Measurements from ENCODE around the gene SCYGR4. TPM values are rescaled to one million over a fixed set of nuclear protein-coding genes. Genes with fewer than 3 reads are reported as not detected.
"Not testable (repeated sequence)": the region's sequence is repeated elsewhere in the genome, so short reads cannot be mapped to it uniquely, and the experiment has no call there.

The SCYGR4 gene, protein sequence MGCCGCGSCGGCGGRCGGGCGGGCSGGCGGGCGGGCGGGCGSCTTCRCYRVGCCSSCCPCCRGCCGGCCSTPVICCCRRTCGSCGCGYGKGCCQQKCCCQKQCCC
- not detected in 2 replicates for total RNA-seq (2014; rRNA removed; shearing (Covaris generic))

GRCh38 chr2:227617316-227618230 is at the start of gene SCYGR4:
Gene SCYGR4 (plus strand): TSS chr2:227617498. CDS start chr2:227617498, 0 bp downstream.
- DNase-seq (ENCODE audit: low read depth): no peak

- no peak for DNase-seq (ENCODE audit: low read depth)
Measured at GRCh38 chr2:227568852-227569169, 48.5 kb upstream of the SCYGR4 start.

DNA sequence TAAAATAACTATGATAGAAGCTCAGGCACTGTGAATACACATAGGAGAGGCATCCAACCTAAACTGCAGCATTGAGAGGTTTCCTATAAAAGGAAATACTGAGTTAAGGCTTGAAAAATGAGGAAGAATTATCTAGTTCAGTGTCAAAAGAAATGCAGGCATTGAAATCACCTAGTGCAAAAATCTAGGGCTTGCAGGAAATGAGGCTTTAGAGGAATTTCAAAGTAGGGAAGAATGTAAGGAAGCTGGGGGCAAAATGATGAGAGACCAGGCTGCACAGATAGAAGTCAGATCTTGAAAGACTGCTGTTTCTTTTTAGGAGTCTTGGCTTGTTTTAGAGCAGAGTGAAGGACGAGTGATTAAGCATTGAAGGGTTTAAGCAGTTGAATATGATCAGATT is 46.7 kb upstream of the SCYGR4 start:
- no peak for DNase-seq (ENCODE audit: low read depth)

DNA sequence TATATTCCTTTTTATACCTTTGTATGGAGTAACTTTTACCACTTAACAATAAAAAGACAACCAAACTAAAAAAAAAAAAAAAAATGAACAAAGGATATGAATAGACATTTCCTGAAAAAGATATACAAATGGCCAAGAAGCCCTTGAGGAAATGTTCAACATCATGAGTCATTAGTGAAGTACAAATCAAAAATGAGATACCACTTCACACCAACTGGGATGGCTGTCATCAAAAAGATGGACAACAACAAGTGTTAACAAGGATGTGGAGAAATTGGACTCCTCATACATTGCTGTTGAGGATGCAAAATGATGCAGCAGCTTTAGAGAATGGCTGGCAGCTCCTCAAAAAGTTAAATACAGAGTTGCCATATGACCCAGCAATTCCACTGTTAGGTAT is 41.2 kb upstream of the SCYGR4 start:
- DNase-seq (ENCODE audit: low read depth): no peak

DNA sequence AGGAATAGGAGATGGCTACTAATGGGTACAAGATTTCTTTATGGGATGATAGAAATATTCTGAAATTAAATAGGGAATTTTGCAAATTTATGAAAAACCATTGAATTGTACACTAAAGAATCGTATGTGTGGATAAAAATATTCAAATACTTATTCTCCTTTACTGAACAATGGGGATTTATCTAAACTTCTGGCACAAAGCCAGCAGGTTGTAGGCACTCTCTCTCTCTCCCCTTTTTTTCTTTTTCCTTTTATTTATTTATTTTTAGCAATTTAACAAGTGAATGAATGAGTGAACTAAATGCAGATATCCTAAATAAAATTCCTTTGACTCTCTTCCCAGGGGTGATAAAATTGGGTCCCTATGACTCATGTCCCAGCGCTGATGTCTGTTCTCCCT is 40.5 kb upstream of the SCYGR4 start:
- no peak for DNase-seq (ENCODE audit: low read depth)

DNA sequence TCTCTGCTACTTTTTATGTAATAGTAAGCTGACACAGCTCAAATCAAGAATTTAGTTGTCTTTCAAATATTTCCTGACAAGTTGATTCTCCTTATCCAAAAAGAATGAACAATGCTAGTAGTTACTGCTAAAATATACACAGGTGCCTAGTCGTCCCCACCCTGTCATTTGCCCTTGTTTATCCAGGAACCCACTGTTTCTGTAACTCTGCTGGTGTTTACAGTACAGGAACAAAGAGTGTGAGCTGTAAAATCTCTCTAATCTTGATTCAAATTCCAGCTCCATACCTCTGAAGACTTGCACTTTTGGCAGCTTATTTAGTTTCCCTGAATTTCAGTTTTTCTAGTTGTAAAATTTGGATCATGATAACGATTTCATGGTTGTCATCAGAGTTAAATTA is 39.7 kb upstream of the SCYGR4 start:
- DNase-seq (ENCODE audit: low read depth): no peak

DNA sequence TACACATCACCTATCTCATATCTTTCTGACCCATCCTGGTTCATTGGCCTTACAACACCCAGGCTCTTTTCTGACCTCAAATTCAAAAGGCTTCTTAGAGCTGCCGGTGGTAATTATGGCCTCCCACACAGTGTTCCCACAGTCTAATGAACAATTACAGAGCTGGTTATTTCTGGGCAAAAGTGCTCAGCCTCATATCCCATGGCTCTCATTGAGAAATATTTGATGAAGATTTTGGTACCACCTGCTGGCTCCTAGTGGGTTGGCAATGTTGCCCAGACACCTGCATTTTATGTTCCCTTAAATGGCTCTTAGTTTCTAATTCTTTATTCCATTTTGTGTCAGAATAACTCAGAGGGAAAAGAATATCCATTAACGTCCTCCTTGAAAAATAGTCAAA is 38.7 kb upstream of the SCYGR4 start:
- DNase-seq (ENCODE audit: low read depth): peak; percentile 5

DNA sequence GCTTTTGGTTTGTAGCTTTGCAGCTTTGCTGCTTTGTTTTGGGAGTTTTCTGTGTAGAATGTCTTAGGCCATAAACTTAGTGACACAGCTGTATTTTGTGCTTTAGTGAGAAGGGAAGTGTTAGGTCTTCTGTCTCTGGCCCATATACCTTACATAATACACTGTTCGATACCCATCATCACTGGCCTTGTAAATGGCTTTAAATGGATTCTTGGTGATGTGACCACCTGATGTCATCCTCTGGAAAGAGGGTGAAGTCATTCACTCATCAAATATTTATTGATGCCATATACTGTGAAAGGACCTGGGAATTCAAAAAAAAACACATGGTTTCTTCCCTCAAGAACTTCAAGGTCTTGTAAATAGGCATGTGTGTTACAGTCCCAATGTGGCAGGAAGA is 37.5 kb upstream of the SCYGR4 start:
- no peak for DNase-seq (ENCODE audit: low read depth)

DNA sequence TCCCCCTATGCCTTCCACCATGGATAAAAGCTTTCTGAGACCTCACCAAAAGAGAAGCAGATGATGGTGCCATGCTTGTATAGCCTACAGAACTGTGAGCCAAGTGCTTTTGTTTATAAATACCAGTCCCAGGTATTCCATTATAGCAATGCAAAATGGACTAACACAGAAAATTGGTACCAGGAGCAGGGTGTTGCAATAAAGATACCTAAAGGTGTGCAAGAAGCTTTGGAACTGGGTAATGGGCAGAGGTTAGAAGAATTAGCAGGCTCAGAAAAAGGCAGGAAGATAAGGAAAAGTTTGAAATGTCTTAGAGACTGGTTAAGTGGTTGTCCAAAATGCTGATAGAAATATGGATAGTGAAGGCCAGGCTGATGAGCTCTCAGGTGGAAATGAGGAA is 34.9 kb upstream of the SCYGR4 start:
- no peak for DNase-seq (ENCODE audit: low read depth)

DNA sequence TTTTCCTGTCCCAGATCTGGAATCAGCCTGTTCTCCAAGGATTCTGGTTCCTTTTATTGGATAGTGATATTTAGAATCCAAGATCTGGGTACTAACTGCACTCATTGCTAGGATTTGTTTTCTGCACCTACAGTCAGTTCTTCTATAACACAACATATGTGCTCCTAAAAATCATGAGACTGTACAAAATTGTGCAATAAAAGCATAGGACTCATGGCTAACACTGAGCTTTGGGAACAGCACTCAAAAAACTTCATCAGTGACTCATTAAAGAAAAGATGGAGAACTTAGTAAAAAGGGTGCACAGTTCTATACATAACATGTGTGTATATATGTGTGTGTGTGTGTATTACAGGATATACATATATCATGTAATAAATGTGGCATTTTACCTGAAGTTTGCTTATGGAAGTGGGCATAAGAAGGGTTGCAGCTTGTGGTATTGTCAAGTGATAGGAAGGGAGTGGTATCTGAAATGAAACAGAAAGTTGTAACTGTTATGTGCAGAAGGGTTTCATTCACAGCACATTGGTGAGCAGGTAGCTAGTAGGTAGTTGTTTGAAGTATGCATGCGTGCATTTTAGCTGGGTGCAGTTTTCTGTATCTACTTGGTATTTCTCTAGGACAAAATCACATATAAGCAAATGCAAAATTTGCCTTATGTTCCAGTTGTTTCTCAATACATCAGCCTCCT is 24.5 kb upstream of the SCYGR4 start:
- no peak for DNase-seq (ENCODE audit: low read depth)

DNA sequence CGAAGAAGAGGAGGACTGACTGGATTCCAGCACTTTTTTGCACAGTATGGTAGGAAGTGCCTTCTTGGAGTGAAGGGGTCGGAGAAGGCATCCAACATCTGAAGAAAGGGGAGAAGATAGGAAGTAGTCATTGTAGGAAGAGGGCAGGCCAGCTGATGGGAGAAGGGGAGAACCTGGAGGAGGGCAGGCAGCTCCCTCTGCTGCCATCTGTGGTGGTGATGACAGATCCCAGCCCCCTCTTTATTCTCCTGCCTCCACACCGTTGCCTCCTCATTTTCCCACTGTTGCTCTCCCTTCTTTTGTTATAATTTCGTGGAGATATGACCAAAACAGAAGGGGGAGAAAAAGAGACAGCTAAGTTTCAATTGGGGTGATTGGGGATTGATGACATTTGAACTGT is 21.5 kb upstream of the SCYGR4 start:
- no peak for DNase-seq (ENCODE audit: low read depth)

DNA sequence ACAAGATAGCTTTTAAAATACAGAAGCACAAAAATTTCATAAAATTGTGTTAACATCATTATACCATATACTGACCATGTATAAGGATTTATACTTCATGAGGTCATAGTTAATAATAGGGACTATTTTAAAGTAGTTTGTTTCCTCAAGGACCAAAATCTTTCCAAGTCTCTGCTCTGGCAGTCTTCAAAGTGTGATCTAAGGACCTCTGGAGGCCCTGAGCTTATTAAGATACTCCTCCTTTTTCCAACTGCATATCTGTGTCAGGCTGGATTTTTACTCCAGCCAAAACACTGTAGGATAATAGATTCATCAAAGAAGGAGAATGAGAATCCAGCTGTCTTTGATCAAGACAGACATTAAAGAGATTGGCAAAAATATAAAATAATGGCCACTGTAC is 20.3 kb upstream of the SCYGR4 start:
- DNase-seq (ENCODE audit: low read depth): no peak

GRCh38 chr2:227597998-227598397 is 19.3 kb upstream of the SCYGR4 start:
- peak; percentile 11 for DNase-seq (ENCODE audit: low read depth)

DNA sequence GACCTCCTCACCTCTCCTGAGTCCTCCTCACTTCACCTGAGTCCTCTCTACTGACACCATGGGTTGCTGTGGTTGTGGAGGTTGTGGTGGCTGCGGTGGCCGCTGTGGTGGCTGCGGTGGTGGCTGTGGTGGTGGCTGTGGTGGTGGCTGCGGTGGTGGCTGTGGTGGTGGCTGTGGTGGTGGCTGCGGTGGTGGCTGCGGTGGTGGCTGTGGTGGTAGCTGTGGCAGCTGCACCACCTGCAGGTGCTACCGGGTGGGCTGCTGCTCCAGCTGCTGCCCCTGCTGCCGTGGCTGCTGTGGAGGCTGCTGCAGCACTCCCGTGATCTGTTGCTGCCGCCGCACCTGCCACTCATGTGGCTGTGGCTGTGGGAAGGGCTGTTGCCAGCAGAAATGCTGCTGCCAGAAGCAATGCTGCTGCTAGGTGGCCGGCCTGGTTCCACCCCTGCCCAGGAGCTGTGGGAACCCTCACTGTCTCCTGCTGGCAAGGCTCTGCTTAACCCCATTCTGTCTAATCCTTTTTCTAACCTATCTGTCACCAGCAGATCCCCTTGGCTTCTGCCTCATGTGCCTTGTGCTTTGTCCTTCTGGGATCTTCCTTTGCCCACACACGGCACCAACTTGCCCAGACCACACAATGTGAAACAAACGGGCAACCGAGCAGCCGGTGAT is 18.3 kb upstream of the SCYGR4 start, which contains the start of gene SCYGR2:
Gene SCYGR2 (plus strand): TSS at position 59 of the 669 bp plus-strand sequence. CDS start 0 bp downstream, at position 59.
- DNase-seq (ENCODE audit: low read depth): not testable (repeated sequence)

- no peak for DNase-seq (ENCODE audit: low read depth)
Measured at GRCh38 chr2:227602358-227602757, 14.9 kb upstream of the SCYGR4 start.

DNA sequence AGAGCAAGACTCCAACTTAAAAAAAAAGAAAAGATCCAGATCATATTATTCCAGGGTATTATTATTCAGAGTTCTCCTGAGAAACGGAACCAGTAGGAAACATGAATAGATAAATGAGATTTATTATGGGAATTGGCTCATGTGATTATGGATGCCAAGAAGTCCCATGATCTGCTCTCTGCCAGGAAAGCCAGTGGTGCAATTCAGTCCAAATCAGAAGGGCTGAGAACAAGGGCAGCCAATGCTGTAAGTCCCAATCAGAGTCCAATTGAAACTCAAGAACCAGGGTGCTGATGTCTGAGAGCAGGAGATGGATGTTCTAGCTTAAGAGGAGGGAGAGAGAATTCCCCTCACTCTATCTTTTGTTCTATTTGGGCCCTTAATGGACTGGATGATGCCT is 10.8 kb upstream of the SCYGR4 start:
- no peak for DNase-seq (ENCODE audit: low read depth)

DNA sequence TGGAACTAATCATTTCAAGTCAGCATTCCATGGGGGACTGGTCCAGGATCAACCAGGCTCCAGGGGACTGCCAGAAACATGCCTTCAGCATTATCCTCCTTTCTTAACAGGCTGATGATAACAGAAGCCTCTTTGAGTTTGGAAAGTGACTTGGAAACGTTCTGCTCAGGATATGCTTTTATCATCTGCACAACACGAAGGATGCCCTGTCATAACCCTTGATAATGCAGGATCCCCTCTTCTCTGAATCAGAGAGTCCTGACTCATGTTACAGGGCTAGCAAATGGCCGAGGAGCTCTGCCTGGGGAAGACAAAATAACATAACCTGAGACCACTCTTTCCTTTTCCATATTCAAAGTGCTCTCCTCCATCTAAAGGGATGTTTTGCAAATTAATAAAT is 9.4 kb upstream of the SCYGR4 start:
- DNase-seq (ENCODE audit: low read depth): no peak

DNA sequence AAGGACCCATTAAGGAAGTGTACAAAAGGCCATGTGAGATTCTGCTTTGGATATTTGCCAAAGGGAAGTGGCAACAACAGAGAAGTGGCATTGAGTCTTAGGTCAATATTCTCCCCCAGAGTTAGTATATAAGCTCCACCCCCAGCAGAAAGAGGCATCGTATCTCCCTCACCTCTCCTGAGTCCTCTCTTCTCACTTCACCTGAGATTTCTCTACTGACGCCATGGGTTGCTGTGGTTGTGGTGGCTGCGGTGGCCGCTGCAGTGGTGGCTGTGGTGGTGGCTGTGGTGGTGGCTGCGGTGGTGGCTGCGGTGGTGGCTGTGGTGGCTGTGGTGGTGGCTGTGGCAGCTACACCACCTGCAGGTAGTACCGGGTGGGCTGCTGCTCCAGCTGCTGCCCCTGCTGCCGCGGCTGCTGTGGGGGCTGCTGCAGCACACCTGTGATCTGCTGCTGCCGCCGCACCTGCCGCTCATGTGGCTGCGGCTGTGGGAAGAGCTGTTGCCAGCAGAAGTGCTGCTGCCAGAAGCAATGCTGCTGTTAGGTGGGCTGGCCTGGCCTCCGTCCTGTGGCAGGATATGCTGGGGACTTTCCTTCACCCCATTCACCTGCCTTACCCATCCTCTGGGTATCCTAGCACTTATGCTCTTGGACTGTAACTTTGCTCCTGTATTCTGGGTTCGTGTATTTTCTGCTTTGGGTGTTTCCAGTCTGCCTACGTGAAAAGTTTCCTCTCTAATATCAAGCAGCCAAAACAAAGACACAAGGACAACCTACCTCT is 8.5 kb upstream of the SCYGR4 start:
- DNase-seq (ENCODE audit: low read depth): no peak

GRCh38 chr2:227610123-227610522 is 7.2 kb upstream of the SCYGR4 start:
- DNase-seq (ENCODE audit: low read depth): no peak

DNA sequence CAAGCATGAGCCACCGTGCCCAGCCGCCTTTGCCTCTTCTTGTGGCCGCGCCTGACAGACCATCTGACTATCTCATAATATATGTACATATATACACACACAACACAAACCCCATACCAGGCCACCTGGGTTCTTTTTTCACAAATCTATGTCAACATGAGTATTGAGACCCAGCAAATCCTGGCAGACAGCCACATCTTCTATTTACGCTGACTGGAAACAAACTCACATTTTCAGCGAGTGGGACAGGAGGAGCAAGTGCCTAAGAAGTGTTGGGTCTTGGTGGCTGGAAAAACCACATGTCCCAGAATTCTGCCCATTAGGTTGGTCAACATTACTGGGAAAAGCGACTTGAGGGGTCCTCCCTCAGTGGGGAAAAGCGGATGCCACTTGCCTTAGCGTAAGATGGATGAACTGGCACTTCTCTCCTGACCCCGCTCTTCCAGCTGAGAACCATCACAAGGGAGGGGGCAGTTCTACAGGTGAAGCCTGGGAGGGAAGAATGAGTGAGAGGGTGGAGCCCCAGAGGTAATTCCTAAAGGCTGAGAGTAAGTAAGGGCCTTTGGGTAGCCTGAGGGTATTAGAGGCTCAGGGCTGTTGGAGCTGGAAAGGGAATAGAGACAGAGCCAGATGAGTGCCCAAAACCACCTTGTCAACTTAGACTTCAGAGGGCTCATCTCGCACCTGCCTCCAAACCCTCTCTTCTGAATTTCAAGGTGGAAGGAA is 4.6 kb upstream of the SCYGR4 start:
- no peak for DNase-seq (ENCODE audit: low read depth)

- no peak for DNase-seq (ENCODE audit: low read depth)
Measured at GRCh38 chr2:227613272-227613660, 4.0 kb upstream of the SCYGR4 start.

Measured in RPMI7951 (cell line).